HepG2 (cell line): ENCODE results near the gene KIAA1217. TPM values are rescaled to one million over a fixed set of nuclear protein-coding genes. Genes with fewer than 3 reads are reported as not detected.

Experiments
- ATAC-seq: fragments of 200-7000 bp; cut with Tn5 transposase; 3 replicates; pipeline ENCODE4 v1.9.1; 2020; ENCODE audit warnings: mild to moderate bottlenecking, moderate library complexity
- BruUV-seq: library from RNA; stranded (reverse); fragments of 400-500 nt; replicated peaks from 2 replicates; lab custom pipeline; 2021; lab: Mats Ljungman, UMichigan
- CTCF ChIA-PET: fragments of 300-600 bp; formaldehyde crosslinking; extraction: SDS; loops from one replicate; lab custom pipeline; 2021; ENCODE audit warnings: low total read pairs, inconsistent platforms, low intra/inter-chr PET ratio; lab: Yijun Ruan, JAX
- POLR2A ChIA-PET: fragments of 350-600 bp; sonication (Branson Sonifier 250); formaldehyde crosslinking; loops from one replicate; lab custom pipeline; 2020; ENCODE audit warnings: antibody characterized with exemption, inconsistent platforms; lab: Yijun Ruan, JAX
- DNase-seq: peaks from one replicate; pipeline ENCODE4 v3.0.0-alpha.2; 2015; ENCODE audit warnings: low spot score
- FAIRE-seq: peaks from 3 replicates; lab custom pipeline; 2011; peaks lifted over from hg19 to GRCh38; lab: Jason Lieb, UNC
- H2AFZ ChIP-seq: one replicate; pipeline ENCODE4 v1.6.1; 2011; ENCODE audit warnings: low read length, inconsistent platforms
- H3K27ac ChIP-seq: fragments of 300-600 bp; 3 replicates; pipeline ENCODE4 v1.8.0; 2011; ENCODE audit warnings: mixed run types, mild to moderate bottlenecking, mixed read lengths, low read length, inconsistent platforms; ENCODE audit not compliant: insufficient read depth; ENCODE audit errors: extremely low read length
- H3K27me3 ChIP-seq, 2 experiments: fragments of 200-600 bp in 1 of 2; 2 replicates in 1 of 2; 3 replicates in 1 of 2; pipeline versions ENCODE4 v1.6.0 to v1.8.0; 2011; ENCODE audit warnings: low read length in 2 of 2, mild to moderate bottlenecking in 2 of 2, moderate library complexity in 2 of 2, inconsistent platforms in 1 of 2; ENCODE audit not compliant: insufficient read depth in 2 of 2, control insufficient read depth in 1 of 2
- H3K36me3 ChIP-seq, 2 experiments: fragments of 200-600 bp in 1 of 2; replicated peaks in 1 of 2; 2 replicates in 1 of 2; 3 replicates in 1 of 2; pipeline versions ENCODE4 v1.5.1 to v1.8.0; 2011; ENCODE audit warnings: low read length in 2 of 2, inconsistent platforms in 1 of 2; ENCODE audit not compliant: insufficient read depth in 2 of 2, control insufficient read depth in 1 of 2
- H3K4me1 ChIP-seq: 2 replicates; pipeline ENCODE4 v1.5.1; 2012; ENCODE audit warnings: low read length, inconsistent platforms; ENCODE audit not compliant: insufficient read depth
- H3K4me2 ChIP-seq: 2 replicates; pipeline ENCODE4 v1.6.0; 2011; ENCODE audit warnings: low read depth, low read length, inconsistent platforms
- H3K4me3 ChIP-seq, 3 experiments: fragments of 200-600 bp in 1 of 3; sonication (generic), shearing (Covaris generic) in 1 of 3; replicated peaks in 1 of 3; 2 replicates each; pipeline ENCODE4 v1.5.1; 2011 to 2016; ENCODE audit warnings: low read length in 3 of 3, inconsistent platforms in 2 of 3, low read depth in 2 of 3, mild to moderate bottlenecking in 2 of 3, control low read depth in 1 of 3, mixed read lengths in 1 of 3; ENCODE audit not compliant: insufficient read depth in 1 of 3
- H3K79me2 ChIP-seq: one replicate; pipeline ENCODE4 v1.6.1; 2011; ENCODE audit warnings: low read length, inconsistent platforms; ENCODE audit not compliant: insufficient read depth
- H3K9ac ChIP-seq: 2 replicates; pipeline ENCODE4 v1.6.0; 2011; ENCODE audit warnings: mild to moderate bottlenecking, low read depth, low read length, inconsistent platforms; ENCODE audit not compliant: insufficient read depth
- H3K9me3 ChIP-seq: 2 replicates; pipeline ENCODE4 v1.5.1; 2012; ENCODE audit warnings: mild to moderate bottlenecking, low read length
- H4K20me1 ChIP-seq: 2 replicates; pipeline ENCODE4 v1.6.0; 2011; ENCODE audit warnings: inconsistent platforms, mild to moderate bottlenecking, low read length, moderate library complexity; ENCODE audit not compliant: insufficient read depth
- ADNP ChIP-seq: sonication (generic); formaldehyde crosslinking; IDR thresholded peaks from 2 replicates; pipeline ENCODE4 v1.4.0; 2020; ENCODE audit warnings: missing genetic modification reagents
- NFE2L2 ChIP-seq: fragments of 150-350 bp; IDR thresholded peaks from 2 replicates; pipeline ENCODE4 v1.6.1; 2014; ENCODE audit warnings: low read length
- NR2F1 ChIP-seq, 2 experiments: fragments of 450-650 bp in 1 of 2; formaldehyde crosslinking in 1 of 2; IDR thresholded peaks; 2 replicates each; pipeline versions ENCODE4 v1.5.0 to v1.6.1; 2016 to 2020; ENCODE audit warnings: mild to moderate bottlenecking in 1 of 2, missing compliant biosample characterization in 1 of 2, missing genetic modification reagents in 1 of 2, moderate library complexity in 1 of 2
- SRSF1 ChIP-seq: fragments of 200-400 bp; formaldehyde crosslinking; optimal IDR thresholded peaks from 2 replicates; pipeline ENCODE3; 2017; ENCODE audit warnings: mild to moderate bottlenecking, low read depth, low read length, moderate library complexity
- ZNF275 ChIP-seq: sonication (generic); formaldehyde crosslinking; IDR thresholded peaks from 2 replicates; pipeline ENCODE4 v1.8.0; 2022; ENCODE audit warnings: missing genetic modification reagents, mild to moderate bottlenecking, inconsistent platforms, borderline replicate concordance
- ZNF513 ChIP-seq: sonication (generic); formaldehyde crosslinking; conservative IDR thresholded peaks from 2 replicates; pipeline ENCODE4 v1.5.0; 2020; ENCODE audit warnings: missing genetic modification reagents
- ZSCAN21 ChIP-seq: sonication (generic); formaldehyde crosslinking; IDR thresholded peaks from 2 replicates; pipeline ENCODE4 v1.8.0; 2022; ENCODE audit warnings: mild to moderate bottlenecking, missing genetic modification reagents, moderate library complexity, borderline replicate concordance
- WGBS: methylation state at CpG from one replicate; pipeline ENCODE4 v1.1.6; 2017; ENCODE audit warnings: low lambda C conversion rate; 5-methylcytosine and 5-hydroxymethylcytosine counted together
- in situ Hi-C: cut with HindIII; loops from 2 replicates; pipeline ENCODE4 v1.10.0; 2017; ENCODE audit warnings: low pct_unique_long_range_greater_than_20kb; ENCODE audit not compliant: extremely low pct_ligation_motif_present
- intact Hi-C: fragments of 100-400 bp; cut with micrococcal nuclease; formaldehyde crosslinking; loops from one replicate; pipeline ENCODE4 v1.10.0; 2022; ENCODE audit not compliant: unreplicated experiment
- polyA plus RNA-seq, 8 experiments: library from polyadenylated mRNA; depleted of rRNA in 3 of 8; stranded (reverse) in 7 of 8; unstranded in 1 of 8; fragments of >200 nt; fragmentation: Illumina TruSeq in 4 of 8; extraction: Trizol in 4 of 8; gene quantifications; 2 replicates each; pipeline versions ENCODE4 v1.2.1 to v1.2.3, GENCODE V29; 2011 to 2016; ENCODE audit warnings: low read depth in 4 of 8, missing spikeins in 1 of 8, mixed read lengths in 1 of 8; ENCODE audit not compliant: insufficient read depth in 1 of 8
- total RNA-seq, 5 experiments: library from RNA; depleted of rRNA; stranded (reverse); fragments of >200 nt; fragmentation: Illumina TruSeq; extraction: Trizol; gene quantifications; 2 replicates each; pipeline ENCODE4 v1.2.3, GENCODE V29; 2016; ENCODE audit warnings: low read depth in 1 of 5
- TF ChIP-seq, protein P1 (sequence below): sonication (generic); formaldehyde crosslinking; IDR thresholded peaks from 2 replicates; pipeline ENCODE4 v1.4.0; 2020; ENCODE audit warnings: low read depth, missing genetic modification reagents
- TF ChIP-seq, protein P2 (sequence below): IDR thresholded peaks from 2 replicates; pipeline ENCODE4 v1.6.1; 2016; ENCODE audit warnings: missing genetic modification reagents, missing compliant biosample characterization
- TF ChIP-seq, protein P3 (sequence below), 2 experiments: sonication (generic) in 1 of 2; formaldehyde crosslinking in 1 of 2; IDR thresholded peaks; 2 replicates each; pipeline versions ENCODE4 v1.6.1 to v1.9.0; 2014 to 2022; ENCODE audit warnings: antibody characterized with exemption in 1 of 2, borderline replicate concordance in 1 of 2, inconsistent platforms in 1 of 2, low read depth in 1 of 2, missing genetic modification reagents in 1 of 2

Gene KIAA1217
- total and polyA plus RNA-seq, 2 of the 13 experiments (the other 11 are each of a cell fraction or from before 2014, with no cell fraction given), result 4.6 to 10.9 TPM

- no peak for DNase-seq
- ATAC-seq, result no peak
- no peak overlapping the region for H2AFZ ChIP-seq
- H3K4me3 ChIP-seq, result no peak overlapping the region
- H4K20me1 ChIP-seq, result no peaks in the 10 kb centered on the region
- no peak overlapping the region for H3K27ac ChIP-seq
- intact Hi-C loops, result no loop called here
- 93% methylated on average over 4 of the region's 4 CpGs for WGBS
- H3K4me2 ChIP-seq, result no peak overlapping the region
- POLR2A ChIA-PET, result no interaction called here
- H3K4me1 ChIP-seq, result peaks cover 11% of the 10 kb centered on the region
- peaks cover 23 to 61% of the 10 kb centered on the region in 2 experiments; a peak in 4 of 5 replicates for H3K36me3 ChIP-seq
- in situ Hi-C loops, result no loop called here
- no peak overlapping the region for H3K9ac ChIP-seq
- H3K27me3 ChIP-seq, result no peaks in the 10 kb centered on the region
- no peak for FAIRE-seq
- CTCF ChIA-PET, result no interaction called here
- H3K79me2 ChIP-seq, result no peaks in the 10 kb centered on the region
- no TSS peak for BruUV-seq
- no peak for TF ChIP-seq NR2F1 (CRISPR knock-in tag; IDR thresholded peaks at IDR 0.05)
- TF ChIP-seq SRSF1, result no peak
- TF ChIP-seq ZNF275, result no peak
- TF ChIP-seq ZSCAN21 (CRISPR knock-in tag), result no peak
- no peak for TF ChIP-seq ADNP (CRISPR knock-in tag)
- TF ChIP-seq, protein P1, sequence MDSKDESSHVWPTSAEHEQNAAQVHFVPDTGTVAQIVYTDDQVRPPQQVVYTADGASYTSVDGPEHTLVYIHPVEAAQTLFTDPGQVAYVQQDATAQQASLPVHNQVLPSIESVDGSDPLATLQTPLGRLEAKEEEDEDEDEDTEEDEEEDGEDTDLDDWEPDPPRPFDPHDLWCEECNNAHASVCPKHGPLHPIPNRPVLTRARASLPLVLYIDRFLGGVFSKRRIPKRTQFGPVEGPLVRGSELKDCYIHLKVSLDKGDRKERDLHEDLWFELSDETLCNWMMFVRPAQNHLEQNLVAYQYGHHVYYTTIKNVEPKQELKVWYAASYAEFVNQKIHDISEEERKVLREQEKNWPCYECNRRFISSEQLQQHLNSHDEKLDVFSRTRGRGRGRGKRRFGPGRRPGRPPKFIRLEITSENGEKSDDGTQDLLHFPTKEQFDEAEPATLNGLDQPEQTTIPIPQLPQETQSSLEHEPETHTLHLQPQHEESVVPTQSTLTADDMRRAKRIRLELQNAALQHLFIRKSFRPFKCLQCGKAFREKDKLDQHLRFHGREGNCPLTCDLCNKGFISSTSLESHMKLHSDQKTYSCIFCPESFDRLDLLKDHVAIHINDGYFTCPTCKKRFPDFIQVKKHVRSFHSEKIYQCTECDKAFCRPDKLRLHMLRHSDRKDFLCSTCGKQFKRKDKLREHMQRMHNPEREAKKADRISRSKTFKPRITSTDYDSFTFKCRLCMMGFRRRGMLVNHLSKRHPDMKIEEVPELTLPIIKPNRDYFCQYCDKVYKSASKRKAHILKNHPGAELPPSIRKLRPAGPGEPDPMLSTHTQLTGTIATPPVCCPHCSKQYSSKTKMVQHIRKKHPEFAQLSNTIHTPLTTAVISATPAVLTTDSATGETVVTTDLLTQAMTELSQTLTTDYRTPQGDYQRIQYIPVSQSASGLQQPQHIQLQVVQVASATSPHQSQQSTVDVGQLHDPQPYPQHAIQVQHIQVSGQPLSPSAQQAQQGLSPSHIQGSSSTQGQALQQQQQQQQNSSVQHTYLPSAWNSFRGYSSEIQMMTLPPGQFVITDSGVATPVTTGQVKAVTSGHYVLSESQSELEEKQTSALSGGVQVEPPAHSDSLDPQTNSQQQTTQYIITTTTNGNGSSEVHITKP, result no peak
- TF ChIP-seq ZNF513 (CRISPR knock-in tag), result no peak
- no peak for TF ChIP-seq NFE2L2
- TF ChIP-seq, protein P2, sequence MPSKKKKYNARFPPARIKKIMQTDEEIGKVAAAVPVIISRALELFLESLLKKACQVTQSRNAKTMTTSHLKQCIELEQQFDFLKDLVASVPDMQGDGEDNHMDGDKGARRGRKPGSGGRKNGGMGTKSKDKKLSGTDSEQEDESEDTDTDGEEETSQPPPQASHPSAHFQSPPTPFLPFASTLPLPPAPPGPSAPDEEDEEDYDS (CRISPR knock-in tag), result no peak
- TF ChIP-seq, protein P3, sequence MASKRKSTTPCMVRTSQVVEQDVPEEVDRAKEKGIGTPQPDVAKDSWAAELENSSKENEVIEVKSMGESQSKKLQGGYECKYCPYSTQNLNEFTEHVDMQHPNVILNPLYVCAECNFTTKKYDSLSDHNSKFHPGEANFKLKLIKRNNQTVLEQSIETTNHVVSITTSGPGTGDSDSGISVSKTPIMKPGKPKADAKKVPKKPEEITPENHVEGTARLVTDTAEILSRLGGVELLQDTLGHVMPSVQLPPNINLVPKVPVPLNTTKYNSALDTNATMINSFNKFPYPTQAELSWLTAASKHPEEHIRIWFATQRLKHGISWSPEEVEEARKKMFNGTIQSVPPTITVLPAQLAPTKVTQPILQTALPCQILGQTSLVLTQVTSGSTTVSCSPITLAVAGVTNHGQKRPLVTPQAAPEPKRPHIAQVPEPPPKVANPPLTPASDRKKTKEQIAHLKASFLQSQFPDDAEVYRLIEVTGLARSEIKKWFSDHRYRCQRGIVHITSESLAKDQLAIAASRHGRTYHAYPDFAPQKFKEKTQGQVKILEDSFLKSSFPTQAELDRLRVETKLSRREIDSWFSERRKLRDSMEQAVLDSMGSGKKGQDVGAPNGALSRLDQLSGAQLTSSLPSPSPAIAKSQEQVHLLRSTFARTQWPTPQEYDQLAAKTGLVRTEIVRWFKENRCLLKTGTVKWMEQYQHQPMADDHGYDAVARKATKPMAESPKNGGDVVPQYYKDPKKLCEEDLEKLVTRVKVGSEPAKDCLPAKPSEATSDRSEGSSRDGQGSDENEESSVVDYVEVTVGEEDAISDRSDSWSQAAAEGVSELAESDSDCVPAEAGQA (IDR thresholded peaks at IDR 0.05; ENCODE audit: low read depth), result no peak
- TF ChIP-seq, protein P3 (CRISPR knock-in tag; IDR thresholded peaks at IDR 0.05; ENCODE audit: borderline replicate concordance), result no peak
- no peaks in the 10 kb centered on the region for H3K9me3 ChIP-seq
These were observed 325.0 kb downstream of the KIAA1217 start for GRCh38 chr10:24533981-24534380.
